22Rv1 (cell line): ENCODE data around the gene EVPL.

Source experiments
- ZFX ChIP-seq: fragments of 450-650 bp; IDR thresholded peaks from 2 replicates; pipeline ENCODE4 v1.6.1; 2017; ENCODE audit warnings: antibody characterized with exemption, borderline replicate concordance
- TF ChIP-seq, protein P1 (sequence below): fragments of 450-650 bp; IDR thresholded peaks from 2 replicates; pipeline ENCODE4 v1.5.1; 2017; ENCODE audit warnings: mild to moderate bottlenecking

DNA sequence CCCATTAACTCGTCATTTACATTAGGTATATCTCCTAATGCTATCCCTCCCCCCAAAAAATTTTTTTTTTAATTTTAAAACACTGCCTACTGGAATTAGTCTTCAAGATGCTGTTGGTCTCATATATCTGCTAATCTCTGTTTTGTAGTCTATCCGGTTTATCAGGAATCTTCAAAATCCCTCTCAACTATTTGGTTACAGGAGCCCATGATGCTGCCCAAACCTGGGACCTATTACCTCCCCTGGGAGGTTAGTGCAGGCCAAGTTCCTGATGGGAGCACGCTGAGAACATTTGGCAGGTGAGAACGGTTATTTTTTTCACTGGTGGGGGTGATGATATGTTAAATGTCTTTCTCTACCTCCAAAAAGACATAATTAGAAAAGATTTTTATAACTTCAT is 41.1 kb downstream of the EVPL start:
- TF ChIP-seq, protein P1, sequence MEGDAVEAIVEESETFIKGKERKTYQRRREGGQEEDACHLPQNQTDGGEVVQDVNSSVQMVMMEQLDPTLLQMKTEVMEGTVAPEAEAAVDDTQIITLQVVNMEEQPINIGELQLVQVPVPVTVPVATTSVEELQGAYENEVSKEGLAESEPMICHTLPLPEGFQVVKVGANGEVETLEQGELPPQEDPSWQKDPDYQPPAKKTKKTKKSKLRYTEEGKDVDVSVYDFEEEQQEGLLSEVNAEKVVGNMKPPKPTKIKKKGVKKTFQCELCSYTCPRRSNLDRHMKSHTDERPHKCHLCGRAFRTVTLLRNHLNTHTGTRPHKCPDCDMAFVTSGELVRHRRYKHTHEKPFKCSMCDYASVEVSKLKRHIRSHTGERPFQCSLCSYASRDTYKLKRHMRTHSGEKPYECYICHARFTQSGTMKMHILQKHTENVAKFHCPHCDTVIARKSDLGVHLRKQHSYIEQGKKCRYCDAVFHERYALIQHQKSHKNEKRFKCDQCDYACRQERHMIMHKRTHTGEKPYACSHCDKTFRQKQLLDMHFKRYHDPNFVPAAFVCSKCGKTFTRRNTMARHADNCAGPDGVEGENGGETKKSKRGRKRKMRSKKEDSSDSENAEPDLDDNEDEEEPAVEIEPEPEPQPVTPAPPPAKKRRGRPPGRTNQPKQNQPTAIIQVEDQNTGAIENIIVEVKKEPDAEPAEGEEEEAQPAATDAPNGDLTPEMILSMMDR, result no peak
- TF ChIP-seq ZFX, result no peak
